A549 (cell line): Measurements from ENCODE around the gene SMIM7. TPM values are rescaled to one million over a fixed set of nuclear protein-coding genes. Genes with fewer than 3 reads are reported as not detected.

ENCODE experiments used
- ATAC-seq, 2 experiments: fragments of 200-7000 bp in 1 of 2; fragments of >200 bp in 1 of 2; cut with Nextera tagmentation in 1 of 2; cut with Tn5 transposase in 1 of 2; 3 replicates each; pipeline versions ENCODE4 v1.8.0 to v1.9.1; 2018 to 2020; ENCODE audit warnings: mild to moderate bottlenecking in 1 of 2, moderate library complexity in 1 of 2
- CTCF ChIA-PET: fragments of 300-600 bp; sonication (Branson Sonifier 250); formaldehyde crosslinking; extraction: SDS; loops from one replicate; lab custom pipeline; 2021; ENCODE audit warnings: antibody characterized with exemption, inconsistent platforms; lab: Yijun Ruan, JAX
- POLR2A ChIA-PET: fragments of 350-600 bp; formaldehyde crosslinking; extraction: SDS; loops from one replicate; lab custom pipeline; 2021; ENCODE audit warnings: antibody characterized with exemption, inconsistent platforms; lab: Yijun Ruan, JAX
- DNase-seq, 2 experiments: peaks; one replicate each; pipeline versions ENCODE4 v3.0.0 to v3.0.0-alpha.2; 2011 to 2016; ENCODE audit warnings: low read depth in 1 of 2, low spot score in 1 of 2
- FAIRE-seq: peaks from 2 replicates; lab custom pipeline; 2011; peaks lifted over from hg19 to GRCh38; lab: Jason Lieb, UNC
- H3K27ac ChIP-seq, 2 experiments: fragments of >200 bp; sonication (Bioruptor Twin); formaldehyde crosslinking; 3 replicates each; pipeline ENCODE4 v1.5.1; 2016 to 2017
- H3K4me1 ChIP-seq: fragments of >200 bp; sonication (Bioruptor Twin); formaldehyde crosslinking; 3 replicates; pipeline ENCODE4 v1.6.1; 2016
- H3K4me2 ChIP-seq: fragments of >200 bp; sonication (Bioruptor Twin); formaldehyde crosslinking; 3 replicates; pipeline ENCODE4 v1.6.1; 2016
- H3K4me3 ChIP-seq: fragments of >200 bp; sonication (Bioruptor Twin); formaldehyde crosslinking; 3 replicates; pipeline ENCODE4 v1.5.1; 2016
- H3K9me3 ChIP-seq: fragments of >200 bp; sonication (Bioruptor Twin); formaldehyde crosslinking; 3 replicates; pipeline ENCODE4 v1.6.1; 2016
- BHLHE40 ChIP-seq: IDR thresholded peaks from 2 replicates; pipeline ENCODE4 v1.6.1; 2012; ENCODE audit warnings: low read depth, low read length, inconsistent platforms
- CBX2 ChIP-seq: fragments of 200-600 bp; sonication (generic); IDR thresholded peaks from 2 replicates; pipeline ENCODE4 v1.6.1; 2016; ENCODE audit warnings: low read depth, mild to moderate bottlenecking, borderline replicate concordance
- CBX8 ChIP-seq: fragments of 200-600 bp; sonication (generic); IDR thresholded peaks from 2 replicates; pipeline ENCODE4 v1.6.1; 2016
- CEBPB ChIP-seq, 2 experiments: fragments of >200 bp in 1 of 2; sonication (Bioruptor Twin) in 1 of 2; formaldehyde crosslinking in 1 of 2; IDR thresholded peaks; 2 replicates each; pipeline ENCODE4 v1.6.1; 2012 to 2016
- CHD2 ChIP-seq: fragments of 150-350 bp; IDR thresholded peaks from 2 replicates; pipeline ENCODE4 v1.6.1; 2014; ENCODE audit warnings: low read length; ENCODE audit not compliant: partially characterized antibody
- CHD4 ChIP-seq: fragments of 200-600 bp; sonication (generic); IDR thresholded peaks from 2 replicates; pipeline ENCODE4 v1.6.1; 2016; ENCODE audit warnings: antibody characterized with exemption, mild to moderate bottlenecking, borderline replicate concordance
- EP300 ChIP-seq, 2 experiments: fragments of >200 bp; sonication (Bioruptor Twin); formaldehyde crosslinking; IDR thresholded peaks; 2 replicates in 1 of 2; 3 replicates in 1 of 2; pipeline ENCODE4 v1.6.1; 2016 to 2017
- FOXS1 ChIP-seq: fragments of 250-450 bp; sonication (Bioruptor Pico); IDR thresholded peaks from 2 replicates; pipeline ENCODE4 v1.5.0; 2020; ENCODE audit warnings: mild to moderate bottlenecking, moderate library complexity
- HDAC2 ChIP-seq: fragments of 200-600 bp; sonication (generic); IDR thresholded peaks from 2 replicates; pipeline ENCODE4 v1.6.1; 2016
- HOXA7 ChIP-seq: fragments of 250-450 bp; sonication (Bioruptor Pico); IDR thresholded peaks from 2 replicates; pipeline ENCODE4 v1.5.0; 2020; ENCODE audit warnings: mild to moderate bottlenecking, moderate library complexity
- HOXB13 ChIP-seq: fragments of 250-450 bp; sonication (Bioruptor Pico); IDR thresholded peaks from 2 replicates; pipeline ENCODE4 v1.5.0; 2020; ENCODE audit warnings: low read depth, mild to moderate bottlenecking, moderate library complexity
- HOXB5 ChIP-seq: fragments of 250-450 bp; sonication (Bioruptor Pico); IDR thresholded peaks from 2 replicates; pipeline ENCODE4 v1.5.0; 2020; ENCODE audit warnings: mild to moderate bottlenecking, moderate library complexity
- KDM5A ChIP-seq: fragments of 200-600 bp; sonication (generic); IDR thresholded peaks from 2 replicates; pipeline ENCODE4 v1.6.1; 2016; ENCODE audit warnings: antibody characterized with exemption, mild to moderate bottlenecking
- NFE2L2 ChIP-seq: fragments of 150-350 bp; conservative IDR thresholded peaks from 2 replicates; pipeline ENCODE4 v1.6.1; 2014; ENCODE audit warnings: low read length
- NPAS2 ChIP-seq: fragments of 250-450 bp; sonication (Bioruptor Pico); IDR thresholded peaks from 2 replicates; pipeline ENCODE4 v1.8.0; 2022; ENCODE audit warnings: mild to moderate bottlenecking, moderate library complexity, borderline replicate concordance
- NR3C1 ChIP-seq: fragments of >200 bp; sonication (Bioruptor Twin); formaldehyde crosslinking; IDR thresholded peaks from 3 replicates; pipeline ENCODE4 v1.6.1; 2017
- PBX3 ChIP-seq: IDR thresholded peaks from 2 replicates; pipeline ENCODE4 v1.6.1; 2012
- PHF8 ChIP-seq: fragments of 200-600 bp; sonication (generic); IDR thresholded peaks from 2 replicates; pipeline ENCODE4 v1.6.1; 2016; ENCODE audit warnings: low read depth, mild to moderate bottlenecking, antibody characterized with exemption, moderate library complexity, borderline replicate concordance
- POLR2A ChIP-seq: IDR thresholded peaks from 2 replicates; pipeline ENCODE4 v1.6.1; 2012; ENCODE audit warnings: mild to moderate bottlenecking, low read length
- REST ChIP-seq: fragments of 200-600 bp; sonication (generic); IDR thresholded peaks from 2 replicates; pipeline ENCODE4 v1.6.1; 2016; ENCODE audit warnings: antibody characterized with exemption, mild to moderate bottlenecking, moderate library complexity
- RNF2 ChIP-seq: fragments of 200-600 bp; sonication (generic); IDR thresholded peaks from 2 replicates; pipeline ENCODE4 v1.6.1; 2016; ENCODE audit warnings: low read depth, mild to moderate bottlenecking, antibody characterized with exemption, moderate library complexity, borderline replicate concordance
- SREBF2 ChIP-seq: fragments of 450-650 bp; IDR thresholded peaks from 2 replicates; pipeline ENCODE4 v1.6.1; 2014; ENCODE audit warnings: mild to moderate bottlenecking, moderate library complexity
- TP53 ChIP-seq: fragments of 250-450 bp; sonication (Bioruptor Pico); IDR thresholded peaks from 2 replicates; pipeline ENCODE4 v1.5.0; 2021; ENCODE audit warnings: mild to moderate bottlenecking, moderate library complexity
- ZC3H11A ChIP-seq: fragments of 450-650 bp; IDR thresholded peaks from 2 replicates; pipeline ENCODE4 v1.6.1; 2014; ENCODE audit warnings: antibody characterized with exemption, mild to moderate bottlenecking
- ZSCAN20 ChIP-seq: fragments of 250-450 bp; sonication (Bioruptor Pico); IDR thresholded peaks from 2 replicates; pipeline ENCODE4 v1.8.0; 2022; ENCODE audit warnings: mild to moderate bottlenecking, moderate library complexity
- WGBS: methylation state at CpG from one replicate; pipeline ENCODE4 v1.1.6; 2017; ENCODE audit errors: missing lambda C conversion rate; 5-methylcytosine and 5-hydroxymethylcytosine counted together
- polyA plus RNA-seq, 4 experiments: library from polyadenylated mRNA; depleted of rRNA in 3 of 4; stranded (reverse); fragments of >200 nt; fragmentation: RNase III in 1 of 4; extraction: RNeasy Plus Mini Kit Qiagen cat#74134 plus additional on column Dnase treatment in 1 of 4; gene quantifications; 2 replicates in 3 of 4; 3 replicates in 1 of 4; pipeline ENCODE4 v1.2.3, GENCODE V29; 2011 to 2017
- TF ChIP-seq, protein P1 (sequence below): fragments of 150-350 bp; IDR thresholded peaks from 2 replicates; pipeline ENCODE4 v1.6.1; 2014; ENCODE audit warnings: low read depth, mild to moderate bottlenecking, low read length

The SMIM7 gene
- polyA plus RNA-seq, 2 of the 4 experiments (the other 2 are of a cell fraction) = 74.7 to 98.8 TPM

GRCh38 chr19:16614941-16615340, 45.0 kb downstream of the SMIM7 start (continued):
- TF ChIP-seq EP300 (IDR thresholded peaks at IDR 0.05) (no peak), CBX8 (no peak), NR3C1 (no peak), NPAS2 (no peak)
- TF ChIP-seq, all 56 proteins: peak for 0

GRCh38 chr19:16613841-16614240, 46.1 kb downstream of the SMIM7 start:
- CTCF ChIA-PET = no interaction called here
- ATAC-seq = no peak
- Histone ChIP-seq H3K27ac (no peak overlapping the region), H3K4me2 (no peak overlapping the region), H3K4me3 (no peak overlapping the region), H3K4me1 (peaks cover 5% of the 10 kb centered on the region; the same call in 2 of the 3 replicates), H3K9me3 (no peaks in the 10 kb centered on the region)
- DNase-seq = no peak
- 94% methylated on average over 2 of the region's 2 CpGs for WGBS
- no peak for FAIRE-seq
- TF ChIP-seq PHF8 (no peak), NFE2L2 (no peak), BHLHE40 (no peak), FOXS1 (CRISPR knock-in tag) (no peak), HOXB5 (CRISPR knock-in tag) (no peak), CHD4 (no peak), SREBF2 (no peak), HOXA7 (CRISPR knock-in tag) (no peak), CBX2 (no peak)
- POLR2A ChIA-PET = no interaction called here

- POLR2A ChIA-PET = no interaction called here
- FAIRE-seq = no peak
- TF ChIP-seq HOXB5 (CRISPR knock-in tag) (no peak), HOXB13 (CRISPR knock-in tag) (no peak), REST (no peak), ZC3H11A (no peak), ZSCAN20 (CRISPR knock-in tag) (no peak), KDM5A (no peak), TP53 (CRISPR knock-in tag) (no peak), CHD2 (no peak), PBX3 (no peak), NFE2L2 (no peak), RNF2 (no peak), POLR2A (no peak), SREBF2 (no peak), CEBPB (IDR thresholded peaks at IDR 0.05) (no peak), HDAC2 (no peak)
- TF ChIP-seq, protein P1, sequence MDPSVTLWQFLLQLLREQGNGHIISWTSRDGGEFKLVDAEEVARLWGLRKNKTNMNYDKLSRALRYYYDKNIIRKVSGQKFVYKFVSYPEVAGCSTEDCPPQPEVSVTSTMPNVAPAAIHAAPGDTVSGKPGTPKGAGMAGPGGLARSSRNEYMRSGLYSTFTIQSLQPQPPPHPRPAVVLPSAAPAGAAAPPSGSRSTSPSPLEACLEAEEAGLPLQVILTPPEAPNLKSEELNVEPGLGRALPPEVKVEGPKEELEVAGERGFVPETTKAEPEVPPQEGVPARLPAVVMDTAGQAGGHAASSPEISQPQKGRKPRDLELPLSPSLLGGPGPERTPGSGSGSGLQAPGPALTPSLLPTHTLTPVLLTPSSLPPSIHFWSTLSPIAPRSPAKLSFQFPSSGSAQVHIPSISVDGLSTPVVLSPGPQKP = no peak
Observed at GRCh38 chr19:16612636-16613035, 47.3 kb downstream of the SMIM7 start.

More at GRCh38 chr19:16612636-16613035, 47.3 kb downstream of the SMIM7 start:
- no peak for ATAC-seq
- H3K27ac ChIP-seq = no peak overlapping the region
- peaks cover 5% of the 10 kb centered on the region; the same call in 2 of the 3 replicates for H3K4me1 ChIP-seq
- no peak overlapping the region for H3K4me2 ChIP-seq
- CTCF ChIA-PET = no interaction called here
- no peak for DNase-seq
- 68% methylated on average over 3 of the region's 3 CpGs for WGBS
- no peak overlapping the region for H3K4me3 ChIP-seq
- no peaks in the 10 kb centered on the region for H3K9me3 ChIP-seq
